Measurements from ENCODE around the gene MBD3L2. TPM values are rescaled to one million over a fixed set of nuclear protein-coding genes. Genes with fewer than 3 reads are reported as not detected.

Gene MBD3L2
- total RNA-seq, 1 donor from 2014 or later, result not detected

GRCh38 chr19:7069904-7070226 is 20.7 kb downstream of the MBD3L2 start:
- Mint-ChIP-seq H3K4me1 (ENCODE audit: low read depth) (peaks cover 24% of the 10 kb centered on the region), H3K36me3 (ENCODE audit: low read depth) (peaks cover 21% of the 10 kb centered on the region), H3K9me3 (ENCODE audit: low read depth) (no peaks in the 10 kb centered on the region), H3K4me3 (ENCODE audit: unreplicated experiment) (peak overlapping the region; percentile 94), H3K27me3 (ENCODE audit: low read depth) (no peaks in the 10 kb centered on the region), H3K27ac (ENCODE audit: unreplicated experiment) (peak overlapping the region; percentile 92)
- no peak for TF ChIP-seq CTCF (IDR thresholded peaks at IDR 0.05)
- no peak for DNase-seq (ENCODE audit: low spot score)

GRCh38 chr19:7072541-7072940 is 23.4 kb downstream of the MBD3L2 start:
- H3K36me3 Mint-ChIP-seq (ENCODE audit: low read depth), result peaks cover 44% of the 10 kb centered on the region
- DNase-seq (ENCODE audit: low spot score), result no peak
- H3K27me3 Mint-ChIP-seq (ENCODE audit: low read depth), result no peaks in the 10 kb centered on the region
- H3K4me1 Mint-ChIP-seq (ENCODE audit: low read depth), result peaks cover 22% of the 10 kb centered on the region
- no peak for TF ChIP-seq CTCF (IDR thresholded peaks at IDR 0.05)
- no peak overlapping the region for H3K27ac Mint-ChIP-seq (ENCODE audit: unreplicated experiment)
- no peak overlapping the region for H3K4me3 Mint-ChIP-seq (ENCODE audit: unreplicated experiment)
- peaks cover 12% of the 10 kb centered on the region for H3K9me3 Mint-ChIP-seq (ENCODE audit: low read depth)

GRCh38 chr19:7074705-7075282 is 25.7 kb downstream of the MBD3L2 start:
- H3K27me3 Mint-ChIP-seq (ENCODE audit: low read depth), result no peaks in the 10 kb centered on the region
- DNase-seq (ENCODE audit: low spot score), result no peak
- TF ChIP-seq CTCF (IDR thresholded peaks at IDR 0.05), result no peak
- H3K4me1 Mint-ChIP-seq (ENCODE audit: low read depth), result peaks cover 7% of the 10 kb centered on the region
- H3K27ac Mint-ChIP-seq (ENCODE audit: unreplicated experiment), result no peak overlapping the region
- H3K4me3 Mint-ChIP-seq (ENCODE audit: unreplicated experiment), result no peak overlapping the region
- peaks cover 65% of the 10 kb centered on the region for H3K36me3 Mint-ChIP-seq (ENCODE audit: low read depth)
- peaks cover 29% of the 10 kb centered on the region for H3K9me3 Mint-ChIP-seq (ENCODE audit: low read depth)

- H3K27ac Mint-ChIP-seq (ENCODE audit: unreplicated experiment), result no peak overlapping the region
- peaks cover 37% of the 10 kb centered on the region for H3K9me3 Mint-ChIP-seq (ENCODE audit: low read depth)
- peaks cover 76% of the 10 kb centered on the region for H3K36me3 Mint-ChIP-seq (ENCODE audit: low read depth)
- no peak for TF ChIP-seq CTCF (IDR thresholded peaks at IDR 0.05)
- no peaks in the 10 kb centered on the region for H3K27me3 Mint-ChIP-seq (ENCODE audit: low read depth)
- peaks cover 3% of the 10 kb centered on the region for H3K4me1 Mint-ChIP-seq (ENCODE audit: low read depth)
- no peak for DNase-seq (ENCODE audit: low spot score)
- no peak overlapping the region for H3K4me3 Mint-ChIP-seq (ENCODE audit: unreplicated experiment)
These were observed 27.0 kb downstream of the MBD3L2 start for GRCh38 chr19:7076151-7076550.

- no peak for DNase-seq (ENCODE audit: low spot score)
- no peak overlapping the region for H3K4me3 Mint-ChIP-seq (ENCODE audit: unreplicated experiment)
- peaks cover 52% of the 10 kb centered on the region for H3K9me3 Mint-ChIP-seq (ENCODE audit: low read depth)
These were observed 28.9 kb downstream of the MBD3L2 start for GRCh38 chr19:7078008-7078407.

More at GRCh38 chr19:7078008-7078407, 28.9 kb downstream of the MBD3L2 start:
- no peaks in the 10 kb centered on the region for H3K4me1 Mint-ChIP-seq (ENCODE audit: low read depth)
- no peak for TF ChIP-seq CTCF (IDR thresholded peaks at IDR 0.05)
- no peak overlapping the region for H3K27ac Mint-ChIP-seq (ENCODE audit: unreplicated experiment)
- no peaks in the 10 kb centered on the region for H3K27me3 Mint-ChIP-seq (ENCODE audit: low read depth)
- peaks cover 84% of the 10 kb centered on the region for H3K36me3 Mint-ChIP-seq (ENCODE audit: low read depth)

Data from chondrocyte (in vitro differentiated cells).